Mesodermal cell (in vitro differentiated cells): Measurements from ENCODE around the gene SNAPC2.

Experiments
- H3K27ac ChIP-seq: 2 replicates; pipeline ENCODE4 v1.7.0; 2013; ENCODE audit warnings: mild to moderate bottlenecking, low read depth, low read length, moderate library complexity; ENCODE audit not compliant: severe bottlenecking
- H3K36me3 ChIP-seq: 2 replicates; pipeline ENCODE4 v1.7.1; 2013; ENCODE audit warnings: mild to moderate bottlenecking, low read length, moderate library complexity; ENCODE audit not compliant: control insufficient read depth, insufficient read depth
- H3K4me1 ChIP-seq: one replicate; pipeline ENCODE4 v1.7.1; 2013; ENCODE audit warnings: mild to moderate bottlenecking, low read length; ENCODE audit not compliant: insufficient read depth, control insufficient read depth, poor library complexity, severe bottlenecking
- H3K4me3 ChIP-seq: 2 replicates; pipeline ENCODE4 v1.7.0; 2013; ENCODE audit warnings: low read length, control low read depth, mild to moderate bottlenecking; ENCODE audit not compliant: insufficient read depth, poor library complexity, severe bottlenecking; ENCODE audit errors: extremely low read depth
- H3K9me3 ChIP-seq: 2 replicates; pipeline ENCODE4 v1.7.1; 2013; ENCODE audit warnings: mild to moderate bottlenecking, low read length, moderate library complexity; ENCODE audit not compliant: control insufficient read depth
- WGBS, 2 experiments: methylation state at CpG; one replicate each; pipeline ENCODE4 v1.1.5; 2013; ENCODE audit warnings: missing lambda C conversion rate in 2 of 2; ENCODE audit not compliant: insufficient coverage in 2 of 2; 5-methylcytosine and 5-hydroxymethylcytosine counted together

Gene SNAPC2

GRCh38 chr19:7931221-7932061 lies 11.3 kb downstream of the SNAPC2 start:
- Histone ChIP-seq H3K4me1 (peaks cover 16% of the 10 kb centered on the region), H3K9me3 (no peaks in the 10 kb centered on the region), H3K4me3 (no peak overlapping the region), H3K27ac (no peak overlapping the region), H3K36me3 (peaks cover 66% of the 10 kb centered on the region)
- 97 to 99% methylated on average over 25 to 28 of the region's 36 CpGs for WGBS, 2 experiments

GRCh38 chr19:7932276-7932929 lies 12.3 kb downstream of the SNAPC2 start:
- H3K4me1 ChIP-seq, result peaks cover 10% of the 10 kb centered on the region
- no peaks in the 10 kb centered on the region for H3K9me3 ChIP-seq
- 94 to 98% methylated on average over 23 to 27 of the region's 32 CpGs for WGBS, 2 experiments
- H3K4me3 ChIP-seq, result no peak overlapping the region
- no peak overlapping the region for H3K27ac ChIP-seq
- peaks cover 71% of the 10 kb centered on the region for H3K36me3 ChIP-seq

GRCh38 chr19:7932930-7933300 lies 12.8 kb downstream of the SNAPC2 start:
- peaks cover 76% of the 10 kb centered on the region for H3K36me3 ChIP-seq
- H3K4me3 ChIP-seq, result no peak overlapping the region
- H3K4me1 ChIP-seq, result peaks cover 8% of the 10 kb centered on the region
- 88 to 97% methylated on average over 7 to 10 of the region's 10 CpGs for WGBS, 2 experiments
- no peaks in the 10 kb centered on the region for H3K9me3 ChIP-seq
- H3K27ac ChIP-seq, result no peak overlapping the region

- peaks cover 81% of the 10 kb centered on the region for H3K36me3 ChIP-seq
- no peaks in the 10 kb centered on the region for H3K9me3 ChIP-seq
- WGBS, 2 experiments, result 95 to 98% methylated on average over 9 to 13 of the region's 14 CpGs
These were observed 13.3 kb downstream of the SNAPC2 start for GRCh38 chr19:7933411-7933810.

GRCh38 chr19:7933828-7934725 lies 13.9 kb downstream of the SNAPC2 start:
- Histone ChIP-seq H3K4me3 (no peak overlapping the region), H3K27ac (no peak overlapping the region), H3K4me1 (no peaks in the 10 kb centered on the region), H3K9me3 (no peaks in the 10 kb centered on the region), H3K36me3 (peaks cover 86% of the 10 kb centered on the region)
- WGBS, 2 experiments, result 93 to 97% methylated on average over 50 to 55 of the region's 55 CpGs

More at GRCh38 chr19:7933411-7933810, 13.3 kb downstream of the SNAPC2 start:
- Histone ChIP-seq H3K27ac (no peak overlapping the region), H3K4me3 (no peak overlapping the region), H3K4me1 (peaks cover 3% of the 10 kb centered on the region)

GRCh38 chr19:7934766-7935165 lies 14.6 kb downstream of the SNAPC2 start:
- Histone ChIP-seq H3K36me3 (peaks cover 88% of the 10 kb centered on the region), H3K4me3 (no peak overlapping the region), H3K27ac (no peak overlapping the region), H3K9me3 (no peaks in the 10 kb centered on the region), H3K4me1 (no peaks in the 10 kb centered on the region)
- WGBS, 2 experiments, result 97 to 98% methylated on average over 17 to 21 of the region's 21 CpGs

GRCh38 chr19:7940841-7941240 lies 20.7 kb downstream of the SNAPC2 start:
- 98% methylated on average over 11 to 12 of the region's 13 CpGs for WGBS, 2 experiments
- no peaks in the 10 kb centered on the region for H3K9me3 ChIP-seq
- H3K36me3 ChIP-seq, result peaks cover 46% of the 10 kb centered on the region
- no peak overlapping the region for H3K27ac ChIP-seq
- no peak overlapping the region for H3K4me3 ChIP-seq
- peaks cover 5% of the 10 kb centered on the region for H3K4me1 ChIP-seq

- WGBS, 2 experiments, result 96 to 97% methylated on average over 15 of the region's 19 CpGs
- peaks cover 38% of the 10 kb centered on the region for H3K36me3 ChIP-seq
- no peak overlapping the region for H3K27ac ChIP-seq
- H3K4me3 ChIP-seq, result peak overlapping the region; percentile 88
- no peaks in the 10 kb centered on the region for H3K9me3 ChIP-seq
- H3K4me1 ChIP-seq, result peaks cover 5% of the 10 kb centered on the region
These were observed 21.9 kb downstream of the SNAPC2 start for GRCh38 chr19:7941895-7942596.

GRCh38 chr19:7942981-7943443 lies 22.9 kb downstream of the SNAPC2 start:
- WGBS, 2 experiments, result 12 to 21% methylated on average over 18 to 31 of the region's 33 CpGs

More at GRCh38 chr19:7942981-7943443, 22.9 kb downstream of the SNAPC2 start:
- H3K4me3 ChIP-seq, result peak overlapping the region; percentile 88
- peaks cover 5% of the 10 kb centered on the region for H3K4me1 ChIP-seq
- H3K27ac ChIP-seq, result peak overlapping the region; percentile 98
- peaks cover 31% of the 10 kb centered on the region for H3K36me3 ChIP-seq
- no peaks in the 10 kb centered on the region for H3K9me3 ChIP-seq
